H7 (cell line): ENCODE results near the gene RPN2. TPM values are rescaled to one million over a fixed set of nuclear protein-coding genes. Genes with fewer than 3 reads are reported as not detected.

ENCODE experiments used
- DNase-seq: peaks from one replicate; pipeline ENCODE4 v3.0.0; 2012
- H3K27me3 ChIP-seq: 2 replicates; pipeline ENCODE4 v1.6.0; 2011; ENCODE audit warnings: mild to moderate bottlenecking, low read length; ENCODE audit not compliant: control insufficient read depth, insufficient read depth
- H3K36me3 ChIP-seq: replicated peaks from 2 replicates; pipeline ENCODE4 v1.5.1; 2011; ENCODE audit warnings: low read length; ENCODE audit not compliant: control insufficient read depth, insufficient read depth
- H3K4me3 ChIP-seq: 2 replicates; pipeline ENCODE4 v1.5.1; 2011; ENCODE audit warnings: low read depth, mild to moderate bottlenecking, control low read depth, low read length, moderate library complexity; ENCODE audit not compliant: insufficient read depth
- total RNA-seq: library from RNA; depleted of rRNA; stranded (reverse); fragments of >200 nt; shearing (Covaris generic); gene quantifications from 2 replicates; pipeline ENCODE4 v1.2.3, GENCODE V29; 2014

The RPN2 gene
- total RNA-seq, 1 experiment from 2014 or later = 321 TPM

DNA sequence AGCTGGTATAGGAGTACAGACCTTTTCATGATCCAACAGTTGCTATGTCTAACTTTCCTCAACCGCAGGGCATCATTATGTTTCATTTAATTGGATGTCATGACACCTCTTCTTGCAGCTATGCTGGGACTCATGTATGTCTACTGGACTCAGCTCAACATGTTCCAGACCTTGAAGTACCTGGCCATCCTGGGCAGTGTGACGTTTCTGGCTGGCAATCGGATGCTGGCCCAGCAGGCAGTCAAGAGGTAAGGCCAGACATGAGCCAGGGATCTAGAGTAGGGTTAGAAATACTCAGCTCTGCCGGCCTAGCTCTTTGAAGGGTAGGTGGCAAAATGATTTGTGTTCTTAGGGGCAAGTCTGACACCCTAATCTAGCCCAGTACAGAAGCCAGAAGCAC lies 57.3 kb downstream of the RPN2 start:
- no peak for DNase-seq
- no peak overlapping the region for H3K4me3 ChIP-seq
- peaks cover 53% of the 10 kb centered on the region for H3K36me3 ChIP-seq
- no peaks in the 10 kb centered on the region for H3K27me3 ChIP-seq

DNA sequence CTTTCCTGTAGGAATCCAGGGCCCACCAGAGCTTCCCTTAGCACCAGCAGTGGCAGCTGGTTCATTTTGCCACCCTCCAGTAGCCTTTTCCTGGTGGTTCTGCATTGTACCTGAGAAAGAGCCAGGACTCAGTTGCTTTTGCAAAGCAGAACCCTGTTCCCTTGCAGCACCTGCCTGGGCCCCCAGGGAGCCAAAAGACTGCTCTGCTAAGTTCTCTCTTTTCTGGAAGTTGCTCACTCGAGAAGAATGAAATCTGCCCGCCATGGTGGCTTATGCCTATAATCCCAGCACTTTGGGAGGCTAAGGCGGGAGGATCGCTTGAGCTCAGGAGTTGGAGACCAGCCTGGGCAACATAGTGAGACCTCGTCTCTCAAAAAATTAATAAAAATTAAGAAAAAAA lies 58.5 kb downstream of the RPN2 start:
- H3K27me3 ChIP-seq = no peaks in the 10 kb centered on the region
- no peak for DNase-seq
- H3K36me3 ChIP-seq = peaks cover 52% of the 10 kb centered on the region
- H3K4me3 ChIP-seq = no peak overlapping the region

DNA sequence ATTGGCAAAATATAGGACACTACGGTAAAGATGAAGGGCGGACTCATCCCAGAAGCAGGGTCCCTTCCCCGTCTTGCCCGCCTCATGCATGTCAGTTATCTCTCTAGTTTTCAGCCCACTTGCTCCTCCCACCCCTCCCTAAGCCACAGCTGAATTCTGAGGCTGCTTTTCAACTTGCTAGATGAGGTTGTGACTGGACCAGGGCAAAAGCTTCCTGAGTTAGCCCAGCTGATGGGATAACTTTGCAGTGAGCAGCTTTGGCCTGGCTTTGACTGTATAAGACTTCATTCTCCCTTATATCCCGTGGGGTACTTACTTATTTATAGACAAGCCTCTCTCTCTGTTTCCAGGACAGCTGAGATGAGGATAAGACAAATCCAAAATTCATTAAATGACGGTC lies 59.3 kb downstream of the RPN2 start:
- Histone ChIP-seq H3K27me3 (no peaks in the 10 kb centered on the region), H3K4me3 (no peak overlapping the region), H3K36me3 (peaks cover 52% of the 10 kb centered on the region)
- no peak for DNase-seq

DNA sequence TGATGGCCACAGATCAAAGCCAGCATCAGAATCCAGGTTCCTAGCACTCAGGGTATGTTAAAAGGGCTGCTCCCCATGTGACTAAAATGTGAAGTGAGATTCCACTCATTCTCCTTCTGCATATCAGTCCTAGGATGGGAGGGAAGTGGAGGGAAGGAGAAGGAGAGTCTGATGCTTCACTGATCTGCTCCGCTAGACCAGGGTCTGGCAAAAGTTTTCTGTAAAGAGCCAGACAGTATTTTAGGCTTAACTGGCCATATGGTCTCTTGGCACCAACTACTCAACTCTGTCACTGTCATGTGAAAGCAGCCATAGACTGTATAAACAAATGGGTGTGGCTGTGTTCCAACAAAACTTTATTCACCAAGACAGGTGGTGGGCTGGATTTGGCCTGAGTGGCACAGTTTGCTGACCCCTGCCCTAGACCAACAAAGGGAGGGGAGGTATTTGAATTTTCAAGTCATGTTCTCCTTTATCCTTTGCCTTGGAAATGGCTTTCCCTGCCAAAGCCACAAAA lies 59.9 kb downstream of the RPN2 start:
- H3K4me3 ChIP-seq = no peak overlapping the region
- peaks cover 50% of the 10 kb centered on the region for H3K36me3 ChIP-seq
- no peak for DNase-seq
- H3K27me3 ChIP-seq = no peaks in the 10 kb centered on the region

DNA sequence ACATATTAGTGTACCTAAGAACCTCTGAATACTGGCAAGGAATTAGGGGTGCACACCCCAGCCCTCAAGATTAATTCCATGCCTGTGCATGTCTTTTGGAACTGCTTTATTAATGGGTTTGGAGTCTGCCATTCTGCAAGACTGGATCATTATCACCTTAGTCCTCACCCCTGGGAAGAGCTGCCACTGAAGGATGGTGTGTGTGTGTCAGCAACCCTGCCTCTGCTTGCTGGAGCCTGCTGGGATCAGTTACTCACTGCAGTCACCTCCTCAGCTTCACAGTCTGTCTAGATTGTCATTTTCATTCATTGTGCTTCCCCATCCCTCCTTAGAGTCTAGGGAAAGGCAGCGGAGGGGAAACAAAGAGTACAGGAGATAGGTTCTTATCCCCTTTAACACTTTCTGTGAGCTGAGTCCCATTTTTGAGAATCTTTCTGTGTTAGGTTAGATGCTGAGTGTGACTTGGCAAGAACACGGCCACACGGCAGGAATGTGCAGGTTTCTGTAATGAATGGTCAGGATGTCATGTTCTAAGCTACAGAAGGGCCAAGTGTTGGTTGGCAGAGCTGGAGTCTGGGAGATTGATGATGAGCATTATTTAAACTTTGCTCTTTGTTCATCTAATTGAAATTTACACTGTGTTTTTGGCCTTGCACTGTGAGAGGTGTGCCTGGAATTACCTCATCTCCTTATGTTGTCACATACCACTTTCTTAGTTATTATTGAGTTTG lies 61.4 kb downstream of the RPN2 start:
- Histone ChIP-seq H3K4me3 (no peak overlapping the region), H3K36me3 (peaks cover 45% of the 10 kb centered on the region), H3K27me3 (no peaks in the 10 kb centered on the region)
- no peak for DNase-seq

DNA sequence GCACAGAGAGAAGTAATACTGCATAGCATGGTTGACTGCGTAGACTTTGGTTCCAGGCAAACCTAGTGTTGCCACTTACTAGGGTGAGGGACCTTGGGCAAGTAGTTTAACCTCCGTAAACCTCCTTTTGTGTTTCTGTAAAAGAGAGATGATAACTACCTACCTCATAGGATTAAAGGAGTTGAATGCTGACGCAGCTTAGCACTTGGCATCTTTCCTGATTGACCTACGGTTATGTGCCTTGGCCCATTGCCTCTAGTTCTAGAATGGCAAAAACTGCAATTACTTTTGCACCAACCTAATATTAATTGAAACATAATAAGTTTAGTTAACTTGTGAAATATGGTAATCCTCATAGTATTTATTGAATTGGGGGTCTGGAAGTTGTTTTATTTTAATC lies 63.4 kb downstream of the RPN2 start:
- Histone ChIP-seq H3K36me3 (peaks cover 31% of the 10 kb centered on the region), H3K27me3 (no peaks in the 10 kb centered on the region), H3K4me3 (no peak overlapping the region)
- no peak for DNase-seq

DNA sequence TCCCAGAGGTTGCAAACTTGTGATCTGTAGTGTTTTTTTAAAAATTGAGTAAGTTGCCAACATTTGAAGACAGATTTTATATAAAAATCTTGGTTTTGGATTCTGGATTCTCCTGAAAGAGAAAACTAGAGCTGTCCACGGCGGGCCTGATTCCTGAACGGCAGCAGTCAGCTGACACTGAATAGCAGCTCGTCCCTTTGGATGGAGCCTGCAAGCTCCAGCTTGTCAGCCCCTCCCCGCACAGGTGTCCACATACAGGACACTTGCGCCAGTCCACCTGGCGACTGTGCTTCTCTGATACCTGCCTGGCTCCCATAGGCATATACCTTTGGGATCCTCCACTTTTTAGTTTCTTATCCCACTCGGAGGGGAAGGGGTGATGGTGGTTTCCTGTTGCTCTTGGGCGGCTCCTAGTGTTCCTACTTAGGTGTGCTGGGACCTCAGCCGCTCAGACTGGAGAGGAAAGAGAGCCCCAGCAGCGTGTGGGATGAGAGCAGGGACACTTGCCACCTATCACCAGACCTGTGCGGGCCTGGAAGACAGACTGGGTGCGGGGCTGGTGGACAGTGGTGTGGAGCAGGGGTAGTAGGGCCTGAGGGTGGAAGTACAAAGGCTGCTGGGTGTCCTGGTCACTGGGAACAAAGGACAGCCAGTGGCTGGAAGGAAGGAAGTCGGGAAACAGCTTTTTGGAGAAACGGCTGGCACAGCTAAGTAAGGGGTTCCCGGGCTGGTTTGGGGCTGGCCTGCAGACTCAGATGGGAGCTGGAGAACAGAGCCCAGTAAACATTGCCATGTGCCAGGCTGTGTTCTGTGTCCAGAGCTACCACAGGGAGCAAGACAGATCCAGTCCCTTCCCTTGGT lies 64.2 kb downstream of the RPN2 start:
- DNase-seq = peak; percentile 69
- peaks cover 26% of the 10 kb centered on the region for H3K36me3 ChIP-seq
- no peaks in the 10 kb centered on the region for H3K27me3 ChIP-seq
- no peak overlapping the region for H3K4me3 ChIP-seq

DNA sequence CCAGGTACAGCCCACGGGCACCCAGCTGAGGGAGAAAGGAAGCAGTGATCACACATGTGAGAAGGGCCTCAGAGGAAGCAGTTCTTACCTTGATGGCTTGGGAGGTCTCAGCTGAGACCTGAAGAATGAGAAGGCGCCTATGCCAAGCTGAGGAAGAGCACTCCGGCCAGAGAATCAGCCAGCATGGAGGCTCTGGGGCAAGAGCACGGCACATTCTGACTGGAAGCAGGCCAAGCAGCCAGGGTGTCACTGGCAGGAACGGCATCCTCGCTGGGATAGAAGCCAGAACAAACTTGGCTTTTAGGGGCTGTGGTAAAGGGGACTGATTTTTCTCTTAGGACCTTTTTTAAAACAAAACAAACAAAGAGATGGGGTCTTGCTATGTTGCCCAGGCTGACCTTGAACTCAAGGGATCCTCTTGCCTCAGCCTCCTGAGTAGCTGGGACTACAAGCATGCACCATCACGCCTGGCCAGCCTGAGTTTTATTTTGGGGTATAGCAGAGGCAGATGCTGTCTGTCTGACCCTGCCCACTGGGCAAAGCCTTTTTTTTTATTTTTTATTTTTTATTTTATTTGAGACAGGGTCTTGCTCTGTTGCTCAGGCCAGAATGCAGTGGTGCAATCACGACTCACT lies 64.9 kb downstream of the RPN2 start:
- H3K36me3 ChIP-seq = peaks cover 19% of the 10 kb centered on the region
- H3K4me3 ChIP-seq = no peak overlapping the region

DNA sequence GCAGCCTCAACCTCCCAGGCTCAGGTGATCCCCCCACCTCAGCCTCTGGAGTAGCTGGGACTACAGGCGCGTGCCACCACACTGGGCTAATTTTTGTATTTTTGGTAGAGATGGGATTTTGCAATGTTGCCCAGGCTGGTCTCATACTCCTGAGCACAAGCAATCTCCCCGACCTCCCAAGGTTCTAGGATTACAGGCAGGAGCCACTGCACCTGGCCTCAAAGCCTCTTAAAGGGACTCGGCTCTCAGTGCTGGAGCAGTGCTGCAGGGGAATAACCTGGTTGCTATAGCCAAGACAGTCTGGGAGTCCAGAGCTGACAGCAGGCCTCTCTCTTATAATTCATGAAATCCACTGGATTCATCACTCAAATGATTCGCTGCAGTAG lies 65.4 kb downstream of the RPN2 start:
- DNase-seq = no peak
- H3K27me3 ChIP-seq = no peaks in the 10 kb centered on the region
- no peak overlapping the region for H3K4me3 ChIP-seq
- peaks cover 15% of the 10 kb centered on the region for H3K36me3 ChIP-seq

More for the DNA sequence above, 64.9 kb downstream of the RPN2 start:
- H3K27me3 ChIP-seq = no peaks in the 10 kb centered on the region
- DNase-seq = no peak

DNA sequence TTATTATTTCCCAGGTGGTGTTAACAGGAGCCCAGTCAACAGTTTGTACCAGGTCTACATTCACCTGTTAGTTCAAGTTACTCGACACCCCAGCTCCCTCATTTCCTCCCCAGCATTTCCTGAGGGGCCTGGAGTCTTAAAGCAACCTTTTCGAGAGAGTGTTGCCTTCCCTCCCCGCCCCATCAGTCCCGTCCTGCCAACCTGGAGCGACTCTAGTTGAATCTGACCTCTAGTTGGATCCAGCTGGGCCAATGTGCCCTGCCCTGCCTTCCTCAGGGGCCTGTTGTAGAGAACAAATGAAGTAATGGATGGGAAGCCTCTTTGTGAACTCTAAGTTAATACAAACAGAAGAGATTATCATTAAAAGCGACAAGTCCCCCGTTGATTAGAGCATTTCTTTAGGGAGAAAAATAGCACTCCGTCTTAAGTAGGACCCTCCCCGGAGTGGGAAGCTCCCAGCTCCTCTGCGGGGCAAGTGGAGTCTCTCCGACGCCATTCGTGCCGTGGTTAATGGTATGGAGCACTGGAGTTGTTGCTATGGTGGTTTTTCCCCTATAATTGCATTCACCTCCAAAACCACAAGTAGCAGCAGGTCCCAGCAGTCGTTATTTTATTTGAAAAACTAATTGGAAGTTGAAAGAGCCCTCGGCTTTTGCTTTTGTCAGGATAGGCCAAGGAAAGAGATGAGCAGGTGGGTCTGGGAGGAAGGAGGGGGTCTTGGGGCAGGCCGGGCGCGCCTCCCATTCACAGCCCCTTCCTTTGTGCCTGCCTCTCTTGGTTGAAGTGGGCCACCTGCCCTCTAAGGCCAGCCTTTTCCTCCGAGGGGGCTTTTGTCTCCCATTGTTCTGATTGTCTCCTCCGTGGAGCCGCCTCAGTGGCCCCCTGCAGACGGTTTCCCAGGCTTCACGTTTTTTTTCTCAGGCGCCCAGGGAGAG lies 66.4 kb downstream of the RPN2 start:
- peak; percentile 69 for DNase-seq
- H3K27me3 ChIP-seq = no peaks in the 10 kb centered on the region
- no peak overlapping the region for H3K4me3 ChIP-seq
- H3K36me3 ChIP-seq = peaks cover 14% of the 10 kb centered on the region

DNA sequence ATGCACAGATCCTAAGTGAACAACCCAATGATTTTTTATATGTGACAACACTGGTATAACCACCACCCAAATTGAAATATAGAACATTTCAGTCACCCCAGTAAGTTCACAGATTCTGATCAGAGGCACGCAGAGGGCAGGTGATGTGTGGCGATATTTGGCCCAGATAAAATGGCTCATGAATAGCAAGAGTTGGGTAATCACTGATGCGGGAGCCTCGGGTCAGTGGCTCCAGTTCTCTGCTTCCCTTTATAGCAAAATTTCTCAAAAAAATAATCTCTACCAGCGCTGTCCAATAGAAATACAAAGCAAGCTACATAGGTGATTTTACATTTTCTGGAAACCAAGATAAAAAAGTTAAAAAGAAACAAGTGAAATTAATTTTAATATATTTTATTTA lies 67.6 kb downstream of the RPN2 start:
- DNase-seq = no peak
- peaks cover 7% of the 10 kb centered on the region for H3K36me3 ChIP-seq
- H3K4me3 ChIP-seq = no peak overlapping the region
- no peaks in the 10 kb centered on the region for H3K27me3 ChIP-seq

DNA sequence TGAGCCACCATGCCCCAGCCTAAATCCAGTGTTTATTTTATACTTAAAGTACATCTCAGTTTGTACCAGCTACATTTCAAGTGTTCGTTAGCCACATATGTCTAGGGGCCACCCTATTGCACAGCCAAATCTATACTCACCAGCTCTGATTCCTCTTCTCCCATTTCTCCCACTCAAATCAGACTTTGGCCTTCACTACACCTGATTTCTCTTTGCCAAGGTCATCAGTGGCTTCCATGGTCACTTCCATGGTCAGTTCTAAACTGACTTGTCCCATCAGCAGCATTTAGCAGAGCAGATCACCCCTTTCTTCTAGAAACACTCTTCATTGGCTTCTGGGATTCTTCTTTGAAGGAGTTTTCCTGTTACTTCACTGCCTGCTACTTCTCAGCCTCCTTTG lies 68.4 kb downstream of the RPN2 start:
- Histone ChIP-seq H3K36me3 (peaks cover 3% of the 10 kb centered on the region), H3K4me3 (no peak overlapping the region), H3K27me3 (no peaks in the 10 kb centered on the region)
- DNase-seq = no peak

DNA sequence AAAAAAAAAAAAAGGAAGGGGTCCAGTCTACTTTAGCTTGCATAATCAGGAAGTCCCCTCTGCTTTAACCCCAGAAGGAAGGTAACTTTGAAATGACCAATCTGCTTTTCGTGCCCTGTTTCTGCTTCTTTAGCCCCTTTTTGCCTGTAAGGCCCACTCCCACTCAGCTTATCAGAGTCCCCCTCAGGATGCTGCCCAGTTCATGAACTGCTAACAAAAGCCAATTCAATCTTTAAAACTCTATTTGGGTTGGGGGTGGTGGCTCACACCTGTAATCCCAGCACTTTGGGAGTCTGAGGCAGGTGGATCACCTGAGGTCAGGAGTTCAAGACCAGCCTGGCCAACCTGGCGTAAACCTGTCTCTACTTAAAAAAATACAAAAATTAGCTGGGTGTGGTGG lies 70.2 kb downstream of the RPN2 start:
- H3K4me3 ChIP-seq = no peak overlapping the region
- no peak for DNase-seq
- no peaks in the 10 kb centered on the region; the same call in 1 of the 2 replicates for H3K36me3 ChIP-seq
- H3K27me3 ChIP-seq = no peaks in the 10 kb centered on the region
